K562 (cell line): ENCODE results near the gene TMEM11.

Experiments
- ARID4B ChIP-seq: sonication (generic); formaldehyde crosslinking; IDR thresholded peaks from 2 replicates; pipeline ENCODE4 v1.8.0; 2022; ENCODE audit warnings: mild to moderate bottlenecking, missing genetic modification reagents
- FOSL1 ChIP-seq: fragments of 200-800 bp; sonication (Bioruptor generic); conservative IDR thresholded peaks from 2 replicates; pipeline ENCODE4 v1.6.1; 2016; ENCODE audit warnings: missing genetic modification characterization, missing compliant biosample characterization
- JUNB ChIP-seq: fragments of 450-650 bp; formaldehyde crosslinking; conservative IDR thresholded peaks from 2 replicates; pipeline ENCODE4 v1.4.0; 2020; ENCODE audit warnings: mild to moderate bottlenecking
- NCOR1 ChIP-seq: fragments of 450-650 bp; IDR thresholded peaks from 2 replicates; pipeline ENCODE4 v1.6.1; 2016; ENCODE audit warnings: mild to moderate bottlenecking, moderate library complexity
- NFIC ChIP-seq: fragments of 450-650 bp; IDR thresholded peaks from 2 replicates; pipeline ENCODE4 v1.6.1; 2017; ENCODE audit warnings: mild to moderate bottlenecking, inconsistent platforms
- POLR2A ChIP-seq: fragments of 450-650 bp; conservative IDR thresholded peaks from 2 replicates; pipeline ENCODE4 v1.6.1; 2016
- PREB ChIP-seq: sonication (generic); formaldehyde crosslinking; IDR thresholded peaks from 2 replicates; pipeline ENCODE4 v1.8.1; 2023; ENCODE audit warnings: mild to moderate bottlenecking, missing genetic modification reagents
- RBFOX2 ChIP-seq: fragments of 200-400 bp; formaldehyde crosslinking; IDR thresholded peaks from 2 replicates; pipeline ENCODE4 v1.6.1; 2017; ENCODE audit warnings: low read depth, mild to moderate bottlenecking, low read length, moderate library complexity
- SRSF1 ChIP-seq: fragments of 200-400 bp; formaldehyde crosslinking; IDR thresholded peaks from 2 replicates; pipeline ENCODE4 v1.6.1; 2017; ENCODE audit warnings: mild to moderate bottlenecking, low read depth, low read length, moderate library complexity
- TRIM24 ChIP-seq, 2 experiments: fragments of 450-650 bp; IDR thresholded peaks; 2 replicates each; pipeline ENCODE4 v1.6.1; 2016
- ZBTB26 ChIP-seq: fragments of 450-650 bp; formaldehyde crosslinking; IDR thresholded peaks from 2 replicates; pipeline ENCODE4 v1.4.0; 2022; ENCODE audit warnings: missing genetic modification characterization
- ZNF175 ChIP-seq: fragments of 200-800 bp; sonication (Bioruptor generic); IDR thresholded peaks from 2 replicates; pipeline ENCODE4 v1.6.1; 2016; ENCODE audit warnings: low read depth, mild to moderate bottlenecking, missing genetic modification characterization, missing compliant biosample characterization
- ZNF589 ChIP-seq: fragments of 200-800 bp; sonication (Bioruptor generic); IDR thresholded peaks from 2 replicates; pipeline ENCODE4 v1.6.1; 2016; ENCODE audit warnings: low read depth, missing genetic modification characterization, missing compliant biosample characterization
- TF ChIP-seq, protein P1 (sequence below), 3 experiments: IDR thresholded peaks in 2 of 3; conservative IDR thresholded peaks in 1 of 3; 2 replicates each; pipeline ENCODE4 v1.5.1; 2011 to 2012; ENCODE audit warnings: low read length in 3 of 3, mild to moderate bottlenecking in 3 of 3, control low read depth in 2 of 3, improper control_type of control experiment in 1 of 3, inconsistent platforms in 1 of 3, low read depth in 1 of 3, mixed read lengths in 1 of 3, moderate library complexity in 1 of 3; ENCODE audit not compliant: insufficient read depth in 2 of 3

GRCh38 chr17:21245639-21246084, 31.7 kb upstream of the TMEM11 start:
- TF ChIP-seq TRIM24 (IDR thresholded peaks at IDR 0.05) (no peak), FOSL1 (tag) (no peak), NFIC (no peak), NCOR1 (no peak), ZBTB26 (CRISPR knock-in tag) (no peak), JUNB (CRISPR knock-in tag) (no peak), RBFOX2 (no peak), ZNF175 (CRISPR knock-in tag) (no peak), ARID4B (CRISPR knock-in tag) (no peak), SRSF1 (no peak), POLR2A (no peak), ZNF589 (no peak), PREB (no peak)
- TF ChIP-seq, protein P1, sequence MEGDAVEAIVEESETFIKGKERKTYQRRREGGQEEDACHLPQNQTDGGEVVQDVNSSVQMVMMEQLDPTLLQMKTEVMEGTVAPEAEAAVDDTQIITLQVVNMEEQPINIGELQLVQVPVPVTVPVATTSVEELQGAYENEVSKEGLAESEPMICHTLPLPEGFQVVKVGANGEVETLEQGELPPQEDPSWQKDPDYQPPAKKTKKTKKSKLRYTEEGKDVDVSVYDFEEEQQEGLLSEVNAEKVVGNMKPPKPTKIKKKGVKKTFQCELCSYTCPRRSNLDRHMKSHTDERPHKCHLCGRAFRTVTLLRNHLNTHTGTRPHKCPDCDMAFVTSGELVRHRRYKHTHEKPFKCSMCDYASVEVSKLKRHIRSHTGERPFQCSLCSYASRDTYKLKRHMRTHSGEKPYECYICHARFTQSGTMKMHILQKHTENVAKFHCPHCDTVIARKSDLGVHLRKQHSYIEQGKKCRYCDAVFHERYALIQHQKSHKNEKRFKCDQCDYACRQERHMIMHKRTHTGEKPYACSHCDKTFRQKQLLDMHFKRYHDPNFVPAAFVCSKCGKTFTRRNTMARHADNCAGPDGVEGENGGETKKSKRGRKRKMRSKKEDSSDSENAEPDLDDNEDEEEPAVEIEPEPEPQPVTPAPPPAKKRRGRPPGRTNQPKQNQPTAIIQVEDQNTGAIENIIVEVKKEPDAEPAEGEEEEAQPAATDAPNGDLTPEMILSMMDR (IDR thresholded peaks at IDR 0.05 in 2 of 3, conservative IDR thresholded peaks at IDR 0.05 in 1 of 3; ENCODE audit: insufficient read depth in 2 of 3, low read depth in 1 of 3, low read length in 3 of 3) = no peak
